OCI-LY3 (cell line): Measurements from ENCODE around the gene FKRP.

Source experiments
- EZH2phosphoT487 ChIP-seq: fragments of 200-600 bp; shearing (Covaris generic); IDR thresholded peaks from 2 replicates; pipeline ENCODE4 v1.6.1; 2018; ENCODE audit warnings: antibody characterized with exemption, mixed run types, low read depth
- TF ChIP-seq, protein P1 (sequence below): fragments of 200-600, 300-600 bp; sonication (generic); IDR thresholded peaks from 2 replicates; pipeline ENCODE4 v1.5.1; 2014; ENCODE audit warnings: antibody characterized with exemption, low read length, low read depth

DNA sequence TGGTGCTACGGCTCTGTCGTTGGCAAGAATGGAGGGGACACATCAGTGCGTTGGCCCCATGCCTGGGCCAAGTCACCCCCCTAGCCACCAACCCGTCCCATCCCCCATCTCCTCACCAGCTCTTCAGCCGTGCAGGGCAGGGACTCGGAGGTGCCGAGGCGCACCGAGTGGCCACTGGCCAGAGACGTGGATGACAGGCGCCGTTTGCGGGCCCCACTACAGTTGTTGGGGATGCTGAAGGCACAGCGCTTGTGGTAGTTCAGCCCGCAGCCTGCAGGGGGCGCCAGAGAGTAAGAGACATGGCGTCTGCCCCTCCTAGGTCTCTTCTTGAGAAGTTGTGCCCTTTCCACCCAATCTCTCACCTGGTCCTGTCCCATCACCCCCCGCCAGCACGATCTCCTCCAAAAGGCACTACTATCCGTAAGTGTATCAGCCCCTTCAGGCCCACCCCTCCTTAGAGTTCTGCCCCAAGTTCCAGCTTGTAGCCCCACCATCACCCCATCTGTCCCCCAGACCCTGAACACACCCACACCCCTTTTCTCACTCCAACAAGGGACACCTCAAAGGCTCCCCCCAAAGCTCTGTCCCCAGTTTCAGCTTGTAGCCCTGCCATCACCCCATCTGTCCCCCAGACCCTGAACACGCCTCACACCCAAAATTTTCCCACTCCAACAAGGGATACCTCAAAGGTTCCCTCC is 41.3 kb upstream of the FKRP start:
- TF ChIP-seq, protein P1, sequence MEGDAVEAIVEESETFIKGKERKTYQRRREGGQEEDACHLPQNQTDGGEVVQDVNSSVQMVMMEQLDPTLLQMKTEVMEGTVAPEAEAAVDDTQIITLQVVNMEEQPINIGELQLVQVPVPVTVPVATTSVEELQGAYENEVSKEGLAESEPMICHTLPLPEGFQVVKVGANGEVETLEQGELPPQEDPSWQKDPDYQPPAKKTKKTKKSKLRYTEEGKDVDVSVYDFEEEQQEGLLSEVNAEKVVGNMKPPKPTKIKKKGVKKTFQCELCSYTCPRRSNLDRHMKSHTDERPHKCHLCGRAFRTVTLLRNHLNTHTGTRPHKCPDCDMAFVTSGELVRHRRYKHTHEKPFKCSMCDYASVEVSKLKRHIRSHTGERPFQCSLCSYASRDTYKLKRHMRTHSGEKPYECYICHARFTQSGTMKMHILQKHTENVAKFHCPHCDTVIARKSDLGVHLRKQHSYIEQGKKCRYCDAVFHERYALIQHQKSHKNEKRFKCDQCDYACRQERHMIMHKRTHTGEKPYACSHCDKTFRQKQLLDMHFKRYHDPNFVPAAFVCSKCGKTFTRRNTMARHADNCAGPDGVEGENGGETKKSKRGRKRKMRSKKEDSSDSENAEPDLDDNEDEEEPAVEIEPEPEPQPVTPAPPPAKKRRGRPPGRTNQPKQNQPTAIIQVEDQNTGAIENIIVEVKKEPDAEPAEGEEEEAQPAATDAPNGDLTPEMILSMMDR: peak; percentile 97
- TF ChIP-seq EZH2phosphoT487: no peak
